K562 (cell line): ENCODE results near the gene ZFP36. TPM values are rescaled to one million over a fixed set of nuclear protein-coding genes. Genes with fewer than 3 reads are reported as not detected.
A peak's percentile ranks its signal among the peaks of the same experiment; 100 is the strongest.

Experiments used
- BACH1 ChIP-seq: fragments of 200-800 bp; sonication (Bioruptor generic); IDR thresholded peaks from 2 replicates; pipeline ENCODE4 v1.6.1; 2016; ENCODE audit warnings: missing genetic modification characterization, missing compliant biosample characterization
- ZKSCAN3 ChIP-seq: fragments of 250-450 bp; sonication (Bioruptor Pico); IDR thresholded peaks from 2 replicates; pipeline ENCODE4 v1.4.0; 2020
- polyA plus RNA-seq, 8 experiments: library from polyadenylated mRNA; depleted of rRNA in 4 of 8; stranded (reverse) in 5 of 8; unstranded in 3 of 8; fragments of >200 nt; fragmentation: Nextera tagmentation in 2 of 8; fragmentation: Illumina TruSeq in 1 of 8; extraction: Ambion mirVana in 2 of 8; extraction: Trizol in 1 of 8; gene quantifications; 2 replicates each; pipeline versions ENCODE4 v1.2.1 to v1.2.3, GENCODE V29; 2011 to 2014; ENCODE audit warnings: inconsistent platforms in 1 of 8, missing spikeins in 1 of 8
- total RNA-seq, 7 experiments: library from RNA; depleted of rRNA in 6 of 7; stranded (reverse); fragments of >200 nt in 6 of 7; fragmentation: Illumina TruSeq in 2 of 7; extraction: Trizol in 2 of 7; gene quantifications; 2 replicates each; pipeline versions ENCODE4 v1.2.1 to v1.2.3, GENCODE V29; 2011 to 2021; ENCODE audit warnings: low replicate concordance in 1 of 7
- TF ChIP-seq, protein P1 (sequence below): fragments of 250-450 bp; sonication (Bioruptor Pico); IDR thresholded peaks from 2 replicates; pipeline ENCODE4 v1.4.0; 2020
- TF ChIP-seq, protein P2 (sequence below): sonication (generic); formaldehyde crosslinking; IDR thresholded peaks from 2 replicates; pipeline ENCODE4 v1.9.0; 2022; ENCODE audit warnings: mild to moderate bottlenecking, missing genetic modification reagents
- TF ChIP-seq, protein P3 (sequence below): fragments of 250-450 bp; sonication (Bioruptor Pico); IDR thresholded peaks from 2 replicates; pipeline ENCODE4 v1.5.0; 2020; ENCODE audit warnings: mild to moderate bottlenecking, borderline replicate concordance
- TF ChIP-seq, protein P4 (sequence below), 2 experiments: fragments of 450-650 bp; formaldehyde crosslinking in 1 of 2; IDR thresholded peaks; 2 replicates each; pipeline versions ENCODE4 v1.4.0 to v1.6.1; 2014 to 2020; ENCODE audit warnings: mild to moderate bottlenecking in 2 of 2, borderline replicate concordance in 1 of 2, low read depth in 1 of 2

The ZFP36 gene
- total and polyA plus RNA-seq, 9 of the 15 experiments (the other 6 are each of a cell fraction or from before 2014, with no cell fraction given): 1.0 to 20.1 (median 3.5) TPM

DNA sequence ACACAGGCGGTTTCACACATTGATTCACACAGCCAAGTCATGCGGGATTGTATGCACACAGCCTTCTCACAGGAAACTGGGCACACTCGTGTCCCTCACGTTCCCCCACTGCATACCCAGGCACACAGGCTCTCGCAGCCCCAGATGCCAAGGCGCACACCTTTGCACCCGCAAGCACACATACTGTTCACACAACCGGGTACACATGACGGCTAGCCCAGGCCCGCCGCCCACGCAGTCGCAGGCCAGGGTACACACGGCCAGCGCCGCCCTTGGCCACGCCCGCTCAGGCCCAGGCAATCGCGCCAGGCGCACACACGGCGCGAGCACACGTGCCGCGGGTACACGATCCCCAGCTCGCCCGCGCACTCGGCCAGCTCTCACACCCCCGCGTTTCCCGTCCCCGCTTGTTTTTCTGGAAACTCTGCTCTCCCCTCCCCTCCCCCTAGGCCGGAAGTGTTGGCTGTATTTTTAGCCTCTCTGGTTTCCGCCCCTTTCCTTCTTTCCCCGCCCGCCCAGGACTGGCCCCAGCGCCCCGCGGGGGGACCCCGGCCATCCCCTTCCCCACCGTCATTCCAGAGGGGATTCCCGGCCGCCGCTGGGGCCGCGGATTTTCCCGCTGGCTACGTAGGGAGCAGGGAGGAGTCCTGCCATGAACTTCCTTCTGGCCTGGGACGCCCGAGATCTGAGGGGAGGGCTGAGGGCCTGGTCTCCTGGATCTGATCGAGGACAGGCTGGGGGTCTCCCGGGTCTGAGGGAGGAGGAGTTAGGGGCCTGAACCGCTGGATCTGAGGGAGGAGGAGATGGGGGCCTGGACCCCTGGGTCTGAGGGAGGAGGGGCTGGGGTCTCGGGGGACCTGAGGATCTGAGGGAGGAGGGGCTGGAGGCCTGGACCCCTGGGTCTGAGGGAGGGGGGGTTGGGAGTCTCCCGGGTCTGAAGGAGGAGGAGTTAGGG lies 4.0 kb upstream of the ZFP36 start (continued):
- TF ChIP-seq, protein P1, sequence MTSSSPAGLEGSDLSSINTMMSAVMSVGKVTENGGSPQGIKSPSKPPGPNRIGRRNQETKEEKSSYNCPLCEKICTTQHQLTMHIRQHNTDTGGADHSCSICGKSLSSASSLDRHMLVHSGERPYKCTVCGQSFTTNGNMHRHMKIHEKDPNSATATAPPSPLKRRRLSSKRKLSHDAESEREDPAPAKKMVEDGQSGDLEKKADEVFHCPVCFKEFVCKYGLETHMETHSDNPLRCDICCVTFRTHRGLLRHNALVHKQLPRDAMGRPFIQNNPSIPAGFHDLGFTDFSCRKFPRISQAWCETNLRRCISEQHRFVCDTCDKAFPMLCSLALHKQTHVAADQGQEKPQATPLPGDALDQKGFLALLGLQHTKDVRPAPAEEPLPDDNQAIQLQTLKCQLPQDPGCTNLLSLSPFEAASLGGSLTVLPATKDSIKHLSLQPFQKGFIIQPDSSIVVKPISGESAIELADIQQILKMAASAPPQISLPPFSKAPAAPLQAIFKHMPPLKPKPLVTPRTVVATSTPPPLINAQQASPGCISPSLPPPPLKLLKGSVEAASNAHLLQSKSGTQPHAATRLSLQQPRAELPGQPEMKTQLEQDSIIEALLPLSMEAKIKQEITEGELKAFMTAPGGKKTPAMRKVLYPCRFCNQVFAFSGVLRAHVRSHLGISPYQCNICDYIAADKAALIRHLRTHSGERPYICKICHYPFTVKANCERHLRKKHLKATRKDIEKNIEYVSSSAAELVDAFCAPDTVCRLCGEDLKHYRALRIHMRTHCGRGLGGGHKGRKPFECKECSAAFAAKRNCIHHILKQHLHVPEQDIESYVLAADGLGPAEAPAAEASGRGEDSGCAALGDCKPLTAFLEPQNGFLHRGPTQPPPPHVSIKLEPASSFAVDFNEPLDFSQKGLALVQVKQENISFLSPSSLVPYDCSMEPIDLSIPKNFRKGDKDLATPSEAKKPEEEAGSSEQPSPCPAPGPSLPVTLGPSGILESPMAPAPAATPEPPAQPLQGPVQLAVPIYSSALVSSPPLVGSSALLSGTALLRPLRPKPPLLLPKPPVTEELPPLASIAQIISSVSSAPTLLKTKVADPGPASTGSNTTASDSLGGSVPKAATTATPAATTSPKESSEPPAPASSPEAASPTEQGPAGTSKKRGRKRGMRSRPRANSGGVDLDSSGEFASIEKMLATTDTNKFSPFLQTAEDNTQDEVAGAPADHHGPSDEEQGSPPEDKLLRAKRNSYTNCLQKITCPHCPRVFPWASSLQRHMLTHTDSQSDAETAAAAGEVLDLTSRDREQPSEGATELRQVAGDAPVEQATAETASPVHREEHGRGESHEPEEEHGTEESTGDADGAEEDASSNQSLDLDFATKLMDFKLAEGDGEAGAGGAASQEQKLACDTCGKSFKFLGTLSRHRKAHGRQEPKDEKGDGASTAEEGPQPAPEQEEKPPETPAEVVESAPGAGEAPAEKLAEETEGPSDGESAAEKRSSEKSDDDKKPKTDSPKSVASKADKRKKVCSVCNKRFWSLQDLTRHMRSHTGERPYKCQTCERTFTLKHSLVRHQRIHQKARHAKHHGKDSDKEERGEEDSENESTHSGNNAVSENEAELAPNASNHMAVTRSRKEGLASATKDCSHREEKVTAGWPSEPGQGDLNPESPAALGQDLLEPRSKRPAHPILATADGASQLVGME (CRISPR knock-in tag): peak; percentile 48; the same call in 1 of the 2 replicates
- TF ChIP-seq BACH1 (tag) (no peak), ZKSCAN3 (CRISPR knock-in tag) (no peak)
- TF ChIP-seq, protein P2, sequence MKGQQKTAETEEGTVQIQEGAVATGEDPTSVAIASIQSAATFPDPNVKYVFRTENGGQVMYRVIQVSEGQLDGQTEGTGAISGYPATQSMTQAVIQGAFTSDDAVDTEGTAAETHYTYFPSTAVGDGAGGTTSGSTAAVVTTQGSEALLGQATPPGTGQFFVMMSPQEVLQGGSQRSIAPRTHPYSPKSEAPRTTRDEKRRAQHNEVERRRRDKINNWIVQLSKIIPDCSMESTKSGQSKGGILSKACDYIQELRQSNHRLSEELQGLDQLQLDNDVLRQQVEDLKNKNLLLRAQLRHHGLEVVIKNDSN: peak; percentile 85
- TF ChIP-seq, protein P3, sequence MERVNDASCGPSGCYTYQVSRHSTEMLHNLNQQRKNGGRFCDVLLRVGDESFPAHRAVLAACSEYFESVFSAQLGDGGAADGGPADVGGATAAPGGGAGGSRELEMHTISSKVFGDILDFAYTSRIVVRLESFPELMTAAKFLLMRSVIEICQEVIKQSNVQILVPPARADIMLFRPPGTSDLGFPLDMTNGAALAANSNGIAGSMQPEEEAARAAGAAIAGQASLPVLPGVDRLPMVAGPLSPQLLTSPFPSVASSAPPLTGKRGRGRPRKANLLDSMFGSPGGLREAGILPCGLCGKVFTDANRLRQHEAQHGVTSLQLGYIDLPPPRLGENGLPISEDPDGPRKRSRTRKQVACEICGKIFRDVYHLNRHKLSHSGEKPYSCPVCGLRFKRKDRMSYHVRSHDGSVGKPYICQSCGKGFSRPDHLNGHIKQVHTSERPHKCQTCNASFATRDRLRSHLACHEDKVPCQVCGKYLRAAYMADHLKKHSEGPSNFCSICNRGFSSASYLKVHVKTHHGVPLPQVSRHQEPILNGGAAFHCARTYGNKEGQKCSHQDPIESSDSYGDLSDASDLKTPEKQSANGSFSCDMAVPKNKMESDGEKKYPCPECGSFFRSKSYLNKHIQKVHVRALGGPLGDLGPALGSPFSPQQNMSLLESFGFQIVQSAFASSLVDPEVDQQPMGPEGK (CRISPR knock-in tag): no peak
- TF ChIP-seq, protein P4, sequence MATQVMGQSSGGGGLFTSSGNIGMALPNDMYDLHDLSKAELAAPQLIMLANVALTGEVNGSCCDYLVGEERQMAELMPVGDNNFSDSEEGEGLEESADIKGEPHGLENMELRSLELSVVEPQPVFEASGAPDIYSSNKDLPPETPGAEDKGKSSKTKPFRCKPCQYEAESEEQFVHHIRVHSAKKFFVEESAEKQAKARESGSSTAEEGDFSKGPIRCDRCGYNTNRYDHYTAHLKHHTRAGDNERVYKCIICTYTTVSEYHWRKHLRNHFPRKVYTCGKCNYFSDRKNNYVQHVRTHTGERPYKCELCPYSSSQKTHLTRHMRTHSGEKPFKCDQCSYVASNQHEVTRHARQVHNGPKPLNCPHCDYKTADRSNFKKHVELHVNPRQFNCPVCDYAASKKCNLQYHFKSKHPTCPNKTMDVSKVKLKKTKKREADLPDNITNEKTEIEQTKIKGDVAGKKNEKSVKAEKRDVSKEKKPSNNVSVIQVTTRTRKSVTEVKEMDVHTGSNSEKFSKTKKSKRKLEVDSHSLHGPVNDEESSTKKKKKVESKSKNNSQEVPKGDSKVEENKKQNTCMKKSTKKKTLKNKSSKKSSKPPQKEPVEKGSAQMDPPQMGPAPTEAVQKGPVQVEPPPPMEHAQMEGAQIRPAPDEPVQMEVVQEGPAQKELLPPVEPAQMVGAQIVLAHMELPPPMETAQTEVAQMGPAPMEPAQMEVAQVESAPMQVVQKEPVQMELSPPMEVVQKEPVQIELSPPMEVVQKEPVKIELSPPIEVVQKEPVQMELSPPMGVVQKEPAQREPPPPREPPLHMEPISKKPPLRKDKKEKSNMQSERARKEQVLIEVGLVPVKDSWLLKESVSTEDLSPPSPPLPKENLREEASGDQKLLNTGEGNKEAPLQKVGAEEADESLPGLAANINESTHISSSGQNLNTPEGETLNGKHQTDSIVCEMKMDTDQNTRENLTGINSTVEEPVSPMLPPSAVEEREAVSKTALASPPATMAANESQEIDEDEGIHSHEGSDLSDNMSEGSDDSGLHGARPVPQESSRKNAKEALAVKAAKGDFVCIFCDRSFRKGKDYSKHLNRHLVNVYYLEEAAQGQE (IDR thresholded peaks at IDR 0.05; ENCODE audit: borderline replicate concordance): peak; percentile 50; the same call in 1 of the 2 replicates
- TF ChIP-seq, protein P4 (CRISPR knock-in tag; IDR thresholded peaks at IDR 0.05; ENCODE audit: low read depth): no peak; the same call in 1 of the 2 replicates
